GM19193 (cell line): ENCODE data around the gene STPG2.

Experiments
- POLR2A ChIP-seq: IDR thresholded peaks from 4 replicates; pipeline ENCODE4 v1.6.1; 2011; ENCODE audit not compliant: insufficient read depth, insufficient read length; ENCODE audit errors: extremely low read depth

STPG2 gene

DNA sequence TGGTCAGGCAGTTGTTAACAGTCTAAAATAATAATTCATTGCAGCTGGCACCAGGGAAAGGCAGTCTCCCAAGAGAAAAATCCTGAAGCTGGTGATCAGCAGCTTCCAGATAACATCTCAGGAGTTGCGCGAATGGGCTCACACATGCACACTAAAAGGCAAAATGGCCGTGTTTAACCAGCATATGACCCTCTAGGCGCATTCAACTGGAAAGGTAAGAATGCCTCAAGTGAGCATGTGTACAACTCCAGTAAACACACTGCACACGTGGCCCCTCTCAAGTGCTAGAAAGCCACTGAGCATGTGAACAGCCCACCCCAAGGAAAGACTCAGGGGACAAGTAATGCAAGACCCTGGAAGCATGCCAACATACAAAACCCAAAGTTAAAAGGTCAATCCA lies 33.1 kb downstream of the STPG2 start:
- no peak for TF ChIP-seq POLR2A

DNA sequence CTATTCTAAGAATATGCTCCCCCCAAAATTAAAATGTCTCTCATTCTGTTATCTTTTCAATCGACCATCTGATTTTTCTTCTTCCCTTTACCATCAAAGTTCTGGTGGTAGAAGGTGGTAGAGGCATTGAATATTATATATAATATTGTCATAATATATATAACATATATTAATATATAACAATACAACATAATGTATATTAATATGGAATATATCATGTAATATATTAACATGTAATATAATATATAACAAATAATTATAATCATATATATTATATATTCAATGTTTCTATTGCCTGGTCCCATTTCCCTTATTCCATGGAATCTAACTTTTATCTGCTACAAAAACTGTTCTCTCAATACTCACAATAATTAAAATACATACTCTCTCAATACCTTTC lies 40.6 kb downstream of the STPG2 start:
- no peak for TF ChIP-seq POLR2A

DNA sequence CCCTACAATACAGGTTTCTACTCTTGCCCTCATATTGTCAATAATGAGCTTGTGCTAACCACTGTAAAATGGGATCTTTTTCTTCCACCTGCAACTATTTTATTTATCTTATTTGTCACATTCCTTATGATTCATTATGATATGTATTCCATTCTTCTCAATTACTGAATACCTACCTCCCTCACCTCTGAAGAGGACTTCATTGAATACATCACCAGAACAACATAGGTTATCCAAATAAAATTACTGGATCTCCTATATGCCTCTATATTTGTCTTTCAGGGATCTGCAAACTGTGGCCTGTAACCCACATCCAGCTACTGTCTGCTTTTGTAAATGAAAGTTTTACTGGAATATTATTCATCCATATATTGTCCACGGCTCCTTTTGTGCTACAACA lies 41.3 kb downstream of the STPG2 start:
- TF ChIP-seq POLR2A: no peak

DNA sequence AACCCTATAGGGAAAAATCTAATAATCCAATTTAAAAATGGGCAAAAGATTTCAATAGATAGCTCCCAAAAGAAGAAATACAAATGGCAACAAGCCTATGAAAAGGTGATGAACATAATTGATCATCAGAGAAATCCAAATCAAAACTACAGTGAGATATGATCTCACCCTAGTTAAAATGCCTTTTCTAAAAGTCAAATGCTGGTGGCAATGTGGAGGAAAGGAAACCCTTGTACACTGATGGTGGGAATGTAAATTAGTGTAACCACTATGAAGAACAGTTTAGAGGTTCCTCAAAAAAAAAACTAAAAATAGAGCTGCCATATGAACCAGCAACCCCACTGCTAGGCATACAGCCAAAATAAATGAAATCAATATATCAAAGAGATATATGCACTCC lies 44.5 kb downstream of the STPG2 start:
- TF ChIP-seq POLR2A: no peak

DNA sequence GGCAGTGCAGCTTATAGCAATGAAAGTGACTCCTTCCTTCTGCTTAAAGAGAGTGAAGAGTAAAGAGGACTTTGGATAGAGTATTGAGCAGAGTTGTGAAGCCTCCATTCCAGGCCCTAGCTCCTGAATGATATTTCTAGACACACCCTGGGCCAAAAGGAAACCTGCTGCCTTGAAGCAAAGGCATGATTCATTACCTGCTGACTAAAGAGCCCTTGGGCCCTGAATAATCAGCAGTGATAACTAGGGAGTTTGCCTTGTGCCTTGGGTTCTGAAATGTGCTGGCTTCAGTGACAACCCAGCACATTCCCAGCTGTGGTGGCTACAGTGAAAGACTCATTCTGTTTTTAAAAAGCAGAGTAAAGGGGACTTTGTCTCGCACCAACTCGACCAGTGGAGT lies 49.2 kb downstream of the STPG2 start:
- TF ChIP-seq POLR2A: no peak

DNA sequence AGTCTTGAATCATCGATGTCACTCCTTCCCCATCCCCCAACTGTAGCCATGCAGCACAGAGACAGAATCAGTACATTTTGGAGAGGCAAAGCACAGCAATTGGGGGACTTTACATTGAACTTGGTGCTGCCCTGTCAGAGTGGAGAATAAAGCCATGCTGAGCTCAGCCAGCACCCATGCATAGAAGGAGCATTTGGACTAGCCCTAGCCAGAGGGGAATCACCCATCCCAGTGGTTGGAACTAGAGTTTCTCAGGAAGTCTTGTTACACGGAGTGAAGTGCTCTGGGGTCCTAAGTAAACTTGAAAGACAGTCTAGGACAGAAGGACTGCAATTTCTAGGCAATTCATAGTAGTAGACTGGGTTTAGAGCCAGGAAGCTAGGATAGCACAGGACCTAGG lies 49.6 kb downstream of the STPG2 start:
- no peak for TF ChIP-seq POLR2A

DNA sequence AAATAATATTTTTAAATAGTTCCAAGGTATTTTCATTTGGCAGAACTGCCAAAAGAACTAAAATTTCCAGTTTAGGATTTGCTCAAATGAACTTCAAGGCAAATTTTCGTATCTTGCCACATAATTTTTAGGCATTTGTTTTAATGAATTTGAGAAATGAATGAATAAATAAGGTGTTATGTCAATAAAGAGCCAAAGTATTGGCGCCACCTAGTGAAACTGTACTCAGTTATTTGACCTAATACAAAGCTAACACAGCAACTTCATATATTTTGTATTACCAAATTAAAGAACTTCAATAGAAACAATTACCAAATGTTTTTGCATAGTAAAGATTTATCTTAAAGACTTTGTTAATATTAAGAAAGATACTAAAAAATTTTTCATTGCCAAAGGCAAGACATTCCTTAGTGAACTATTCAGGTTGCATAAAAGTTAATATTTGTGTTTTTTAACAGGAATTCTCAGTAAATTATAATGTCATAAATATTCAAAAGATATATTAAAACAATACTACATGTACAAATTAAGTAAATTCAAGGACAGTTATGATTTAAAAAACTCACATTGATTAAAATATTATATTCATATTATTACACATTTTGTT lies 50.3 kb downstream of the STPG2 start:
- TF ChIP-seq POLR2A: no peak

DNA sequence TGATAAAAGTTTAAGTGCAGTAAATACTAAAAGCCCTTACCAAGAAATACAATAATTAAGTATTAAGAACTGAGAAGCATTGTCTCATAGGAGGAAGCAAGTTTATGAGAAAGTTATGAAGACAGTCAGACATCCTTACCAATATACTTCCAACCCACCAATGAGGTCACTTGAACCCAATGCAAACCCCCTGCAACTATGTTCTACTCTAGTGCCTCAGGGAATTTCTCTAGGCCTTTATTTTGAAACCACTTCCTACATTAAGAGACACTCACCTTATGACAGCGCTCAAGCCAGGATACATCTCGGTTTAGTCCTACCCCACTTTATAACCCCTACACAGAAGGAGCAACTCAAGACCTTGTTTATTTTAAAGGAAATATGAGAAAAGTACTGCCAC lies 61.3 kb downstream of the STPG2 start:
- no peak for TF ChIP-seq POLR2A

DNA sequence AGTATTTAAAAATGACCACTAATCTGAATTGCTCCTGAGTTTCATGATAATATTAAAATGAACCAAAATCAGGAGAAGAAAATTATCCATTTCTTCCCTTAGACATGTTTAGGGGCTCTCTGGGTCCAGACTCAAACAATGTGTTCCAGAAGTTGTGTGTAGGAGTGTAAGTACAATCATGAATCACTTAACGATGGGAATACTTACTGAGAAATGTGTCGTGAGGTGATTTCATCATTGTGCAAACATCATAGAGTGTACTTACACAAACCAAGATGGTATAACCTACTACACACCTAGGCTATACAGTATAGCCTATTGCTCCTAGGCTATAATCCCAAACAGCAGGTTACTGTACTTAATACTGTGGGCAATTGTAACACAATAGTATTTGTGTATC lies 74.8 kb downstream of the STPG2 start:
- no peak for TF ChIP-seq POLR2A

DNA sequence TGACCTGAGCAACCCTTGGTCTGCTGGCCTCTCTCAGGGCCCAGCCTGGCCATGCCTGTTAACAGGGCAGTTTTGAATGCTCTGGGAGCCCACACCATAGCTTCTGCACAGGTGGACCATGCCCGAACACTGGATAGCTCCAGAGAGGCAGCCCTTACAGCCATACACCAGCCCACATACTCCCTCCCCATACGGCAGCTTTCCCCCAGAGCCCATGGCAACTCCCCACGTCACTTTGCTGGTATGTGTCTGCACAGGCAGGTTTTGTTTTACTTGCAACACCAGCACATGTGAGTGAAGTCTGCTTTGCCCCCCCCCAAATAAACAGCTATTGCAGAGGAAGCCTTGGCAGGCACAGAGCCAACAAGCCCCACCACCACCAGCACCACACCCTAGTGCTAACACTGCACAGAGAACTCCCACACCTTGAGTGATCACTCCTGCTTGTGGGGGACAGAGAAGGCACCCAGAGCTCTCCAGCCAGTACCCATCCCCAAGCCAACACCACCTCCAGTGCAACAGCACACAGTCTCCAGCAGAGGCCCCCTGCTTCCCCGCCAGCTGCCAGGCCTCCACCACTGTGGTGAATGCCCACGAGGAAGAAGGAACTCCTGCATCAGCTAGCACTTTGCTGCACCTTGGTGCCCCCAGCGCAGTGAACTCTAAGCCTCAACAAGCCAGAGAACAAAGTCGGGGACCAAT lies 87.3 kb downstream of the STPG2 start:
- TF ChIP-seq POLR2A: no peak

DNA sequence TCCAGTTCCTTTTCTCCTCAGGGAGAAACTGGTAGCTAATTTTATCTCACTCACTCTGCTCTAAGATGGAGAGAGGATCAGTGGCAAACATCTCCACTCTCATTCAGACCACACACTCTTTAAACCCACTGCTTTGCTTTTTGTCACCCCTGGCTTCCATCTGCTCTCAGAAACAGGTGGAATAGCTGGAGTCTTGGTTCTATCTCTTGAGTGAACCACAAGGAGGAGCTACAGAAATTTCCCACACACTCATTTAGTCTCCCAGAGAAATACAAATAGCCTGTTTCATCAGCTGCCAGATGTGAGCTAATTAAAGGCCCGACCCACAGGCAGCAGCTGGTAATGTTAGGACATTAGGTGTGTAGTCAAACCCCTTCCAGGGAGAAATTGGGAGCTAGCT lies 96.6 kb downstream of the STPG2 start:
- no peak for TF ChIP-seq POLR2A

DNA sequence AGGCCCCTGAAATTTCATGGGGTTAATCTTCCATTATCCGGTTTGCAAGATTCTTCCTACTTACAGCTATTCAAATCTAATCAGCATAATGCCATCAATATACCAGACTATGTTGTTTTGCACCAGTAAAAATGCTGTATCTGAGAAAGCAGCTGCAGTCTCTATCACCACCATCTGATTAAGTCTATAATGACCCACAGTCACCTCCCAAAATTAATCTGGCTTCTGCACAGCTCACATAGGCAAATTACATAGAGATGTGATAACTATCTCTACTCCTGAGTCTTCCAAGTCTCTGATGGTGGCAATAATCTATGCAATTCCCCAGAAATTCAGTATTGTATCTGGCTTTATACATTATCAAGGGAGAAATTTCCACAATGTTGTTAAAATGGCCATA lies 113.2 kb downstream of the STPG2 start:
- TF ChIP-seq POLR2A: no peak

DNA sequence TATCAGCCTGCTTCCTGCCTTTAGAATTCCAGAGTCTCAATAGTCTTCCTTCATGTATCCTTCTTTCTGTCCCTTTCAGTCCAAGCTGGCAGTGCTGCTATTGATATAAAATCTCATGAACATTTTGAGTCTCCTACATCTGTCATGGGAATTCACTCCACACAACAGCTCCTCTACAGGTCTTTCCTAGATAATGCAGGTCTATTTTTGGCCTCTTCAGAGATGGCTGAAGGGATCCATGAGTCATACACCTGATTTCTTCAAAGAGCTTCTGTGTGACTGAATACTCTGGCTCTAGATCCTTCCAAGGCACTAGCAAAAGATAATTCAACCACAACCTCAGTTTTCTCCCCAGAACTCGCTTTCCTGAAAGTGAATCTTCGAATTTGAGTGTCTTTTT lies 115.4 kb downstream of the STPG2 start:
- no peak for TF ChIP-seq POLR2A

DNA sequence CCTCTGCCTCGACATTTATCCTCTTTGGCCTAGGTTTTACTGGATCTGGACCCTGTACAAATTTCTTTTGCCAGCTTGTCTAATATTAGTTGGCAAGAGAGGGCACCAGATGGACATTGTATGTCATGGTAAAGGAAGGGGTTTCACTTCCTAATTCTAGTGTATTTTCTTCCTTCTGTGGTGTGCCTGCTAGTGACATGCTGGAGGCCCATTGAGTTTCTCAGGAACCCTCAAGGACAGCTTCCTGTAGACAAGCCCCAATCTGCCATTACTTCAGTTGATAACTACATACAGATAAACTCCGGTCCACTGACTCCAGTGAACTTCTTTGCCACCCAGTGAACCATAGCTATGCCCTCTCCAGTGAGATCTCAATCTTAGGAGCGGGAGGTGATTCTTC lies 116.9 kb downstream of the STPG2 start:
- TF ChIP-seq POLR2A: no peak

DNA sequence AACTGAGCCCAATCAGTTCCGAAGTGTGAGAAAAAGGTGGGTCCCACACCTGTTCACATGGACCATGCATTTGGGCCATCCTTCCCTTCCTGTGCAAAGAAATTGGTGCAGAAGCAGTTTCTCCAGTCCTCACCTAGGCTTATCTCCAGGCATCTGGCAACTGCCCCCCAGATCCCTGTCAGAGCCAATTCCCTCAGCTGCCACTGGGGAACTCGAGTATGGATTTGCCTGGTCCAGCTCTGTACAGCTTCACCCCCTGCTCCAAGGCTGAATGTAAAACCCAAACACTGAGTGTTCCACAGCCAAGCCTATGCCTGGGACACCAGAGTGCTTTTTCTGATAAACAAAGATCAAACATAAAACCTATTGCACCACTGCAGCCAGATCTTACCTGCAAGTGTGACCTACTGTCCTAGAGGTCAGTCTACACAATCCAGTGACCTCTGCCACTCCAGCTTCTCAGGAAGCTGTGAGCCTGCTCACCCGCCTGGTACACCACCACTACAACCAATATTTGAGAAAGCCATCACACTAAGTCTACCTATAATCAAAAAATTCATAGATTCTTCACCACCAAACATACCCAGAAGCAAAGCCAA lies 136.4 kb downstream of the STPG2 start:
- no peak for TF ChIP-seq POLR2A

DNA sequence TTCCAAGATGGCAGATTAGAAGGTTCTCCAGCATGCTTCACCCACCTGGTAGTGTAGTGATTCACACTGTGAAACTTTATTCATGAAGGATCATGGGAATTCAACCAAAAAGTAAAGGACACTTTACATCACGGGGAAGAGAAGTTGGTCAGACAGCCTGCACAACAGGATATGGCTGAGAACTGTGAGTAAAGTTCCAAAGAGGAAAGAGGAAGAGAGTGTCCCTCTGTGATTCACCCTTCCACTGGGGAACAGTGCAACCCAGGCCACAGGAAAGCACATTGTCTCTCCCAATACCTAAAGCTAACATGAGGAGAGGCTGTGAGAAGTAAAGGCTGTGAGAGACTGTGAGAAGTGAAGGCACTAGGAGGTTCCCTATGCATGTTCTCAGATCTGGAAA lies 137.2 kb downstream of the STPG2 start:
- no peak for TF ChIP-seq POLR2A
